HEK293T (cell line): ENCODE data around the gene CADPS2.

Experiments used
- CTCF ChIA-PET: fragments of 350-600 bp; formaldehyde crosslinking; extraction: SDS; loops from one replicate; lab custom pipeline; 2021; ENCODE audit warnings: antibody characterized with exemption, inconsistent platforms; lab: Yijun Ruan, JAX
- POLR2A ChIA-PET: fragments of 350-600 bp; formaldehyde crosslinking; extraction: SDS; loops from one replicate; lab custom pipeline; 2020; ENCODE audit warnings: antibody characterized with exemption, inconsistent platforms; lab: Yijun Ruan, JAX
- DNase-seq: peaks from one replicate; pipeline ENCODE4 v3.0.0; 2012; ENCODE audit warnings: mixed read lengths; ENCODE audit errors: extremely low spot score
- ARNT ChIP-seq: fragments of 450-650 bp; IDR thresholded peaks from 2 replicates; pipeline ENCODE4 v1.6.1; 2017; ENCODE audit warnings: mild to moderate bottlenecking
- BHLHE40 ChIP-seq: fragments of 450-650 bp; IDR thresholded peaks from 2 replicates; pipeline ENCODE4 v1.6.1; 2016; ENCODE audit warnings: mild to moderate bottlenecking, moderate library complexity, borderline replicate concordance
- CTBP1 ChIP-seq: fragments of 450-650 bp; IDR thresholded peaks from 2 replicates; pipeline ENCODE4 v1.6.1; 2016; ENCODE audit warnings: borderline replicate concordance
- ELF4 ChIP-seq: fragments of 450-650 bp; IDR thresholded peaks from 2 replicates; pipeline ENCODE4 v1.6.1; 2017; ENCODE audit warnings: antibody characterized with exemption
- FOXA1 ChIP-seq: fragments of 450-650 bp; IDR thresholded peaks from 2 replicates; pipeline ENCODE4 v1.6.1; 2016; ENCODE audit warnings: mild to moderate bottlenecking
- FOXK2 ChIP-seq: fragments of 450-650 bp; IDR thresholded peaks from 2 replicates; pipeline ENCODE4 v1.6.1; 2016; ENCODE audit warnings: mild to moderate bottlenecking
- FOXM1 ChIP-seq: fragments of 450-650 bp; IDR thresholded peaks from 2 replicates; pipeline ENCODE4 v1.6.1; 2017; ENCODE audit warnings: mild to moderate bottlenecking, borderline replicate concordance
- HDGF ChIP-seq: fragments of 450-650 bp; IDR thresholded peaks from 2 replicates; pipeline ENCODE4 v1.6.1; 2017; ENCODE audit warnings: antibody characterized with exemption, borderline replicate concordance
- L3MBTL2 ChIP-seq: fragments of 450-650 bp; conservative IDR thresholded peaks from 2 replicates; pipeline ENCODE4 v1.6.1; 2016; ENCODE audit warnings: mild to moderate bottlenecking
- LEF1 ChIP-seq: fragments of 450-650 bp; IDR thresholded peaks from 2 replicates; pipeline ENCODE4 v1.6.1; 2017; ENCODE audit warnings: mild to moderate bottlenecking, borderline replicate concordance
- NFRKB ChIP-seq: fragments of 450-650 bp; IDR thresholded peaks from 2 replicates; pipeline ENCODE4 v1.6.1; 2016; ENCODE audit warnings: mild to moderate bottlenecking, moderate library complexity
- SP1 ChIP-seq: fragments of 450-650 bp; IDR thresholded peaks from 2 replicates; pipeline ENCODE4 v1.6.1; 2017
- SUZ12 ChIP-seq: fragments of 450-650 bp; IDR thresholded peaks from 2 replicates; pipeline ENCODE4 v1.6.1; 2016; ENCODE audit warnings: mild to moderate bottlenecking
- TARDBP ChIP-seq: fragments of 450-650 bp; IDR thresholded peaks from 2 replicates; pipeline ENCODE4 v1.6.1; 2016
- ZNF384 ChIP-seq: fragments of 450-650 bp; IDR thresholded peaks from 2 replicates; pipeline ENCODE4 v1.6.1; 2016
- TF ChIP-seq, protein P1 (sequence below): fragments of 450-650 bp; IDR thresholded peaks from 2 replicates; pipeline ENCODE4 v1.6.1; 2016

The CADPS2 gene

DNA sequence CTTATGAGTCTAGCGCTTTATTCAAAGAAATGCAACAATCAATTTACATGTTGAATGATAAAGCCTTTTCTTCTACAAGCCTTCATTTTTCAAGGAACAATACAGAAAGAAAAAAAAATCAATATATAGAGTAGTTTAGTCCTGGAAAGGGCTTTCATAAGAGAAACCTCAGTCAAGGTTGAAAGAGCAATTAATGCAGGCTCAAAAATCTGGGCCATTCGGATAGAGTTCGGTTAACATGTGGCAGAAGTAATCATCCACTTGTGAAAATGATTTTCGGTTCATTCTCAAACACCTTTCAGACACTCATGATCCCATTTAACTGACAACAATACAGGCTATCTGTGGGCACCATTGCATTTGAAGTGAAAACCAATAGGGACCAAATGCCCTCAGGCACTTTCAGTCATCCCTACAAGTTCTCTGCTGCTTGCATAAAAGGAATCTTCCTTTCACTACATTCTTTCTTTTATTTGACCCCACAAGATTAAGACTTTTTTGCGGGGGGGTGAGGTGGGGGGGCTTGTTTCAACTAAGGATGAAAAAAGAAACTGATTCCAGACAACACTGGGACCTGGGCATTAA lies 365.2 kb downstream of the CADPS2 start:
- TF ChIP-seq, protein P1, sequence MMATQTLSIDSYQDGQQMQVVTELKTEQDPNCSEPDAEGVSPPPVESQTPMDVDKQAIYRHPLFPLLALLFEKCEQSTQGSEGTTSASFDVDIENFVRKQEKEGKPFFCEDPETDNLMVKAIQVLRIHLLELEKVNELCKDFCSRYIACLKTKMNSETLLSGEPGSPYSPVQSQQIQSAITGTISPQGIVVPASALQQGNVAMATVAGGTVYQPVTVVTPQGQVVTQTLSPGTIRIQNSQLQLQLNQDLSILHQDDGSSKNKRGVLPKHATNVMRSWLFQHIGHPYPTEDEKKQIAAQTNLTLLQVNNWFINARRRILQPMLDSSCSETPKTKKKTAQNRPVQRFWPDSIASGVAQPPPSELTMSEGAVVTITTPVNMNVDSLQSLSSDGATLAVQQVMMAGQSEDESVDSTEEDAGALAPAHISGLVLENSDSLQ: no peak
- TF ChIP-seq BHLHE40: no peak
- TF ChIP-seq SP1: no peak
- no peak for TF ChIP-seq NFRKB
- no peak for TF ChIP-seq FOXK2
- TF ChIP-seq CTBP1: no peak
- TF ChIP-seq FOXM1: no peak
- no peak for TF ChIP-seq LEF1
- DNase-seq: no peak
- CTCF ChIA-PET: no interaction called here
- POLR2A ChIA-PET: no interaction called here

DNA sequence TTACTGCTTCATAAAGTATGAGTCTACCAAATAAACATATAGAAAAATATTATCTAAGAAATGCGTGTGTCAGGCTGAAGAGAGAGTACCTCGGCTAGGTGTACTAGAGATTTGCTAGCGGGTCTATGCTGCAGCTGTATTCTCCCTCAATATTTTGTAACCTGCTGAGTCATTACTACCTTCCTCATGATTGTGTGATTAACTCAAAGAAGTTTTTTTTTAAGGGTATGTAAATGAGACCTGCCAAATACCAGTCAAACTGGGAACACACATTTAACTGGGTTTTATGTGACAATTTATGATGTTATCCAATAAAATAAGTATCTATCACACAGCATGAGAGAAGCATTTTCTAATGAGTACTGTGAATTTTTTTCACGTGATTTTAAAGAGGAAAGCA lies 367.8 kb downstream of the CADPS2 start:
- POLR2A ChIA-PET: no interaction called here
- no peak for DNase-seq
- CTCF ChIA-PET: no interaction called here
- no peak for TF ChIP-seq SUZ12
- no peak for TF ChIP-seq L3MBTL2

DNA sequence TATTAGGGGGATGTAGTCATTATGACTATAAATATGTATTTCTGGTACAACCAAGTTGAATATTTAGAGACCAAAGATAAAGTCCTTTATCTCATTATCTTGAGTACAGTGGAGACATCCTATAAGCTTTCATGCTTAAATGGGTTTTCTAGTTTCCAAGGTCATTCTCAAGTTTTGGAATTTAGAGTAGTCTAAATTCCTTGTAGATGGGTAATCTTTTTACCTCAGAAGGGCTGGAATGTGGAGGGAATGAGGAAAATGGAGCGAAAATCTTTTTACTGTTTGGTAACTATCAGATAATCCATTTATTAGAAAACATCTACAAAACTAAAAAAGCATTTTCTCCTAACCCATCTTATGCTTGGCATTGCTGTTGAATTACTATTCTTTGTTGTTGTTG lies 368.7 kb downstream of the CADPS2 start:
- POLR2A ChIA-PET: no interaction called here
- CTCF ChIA-PET: no interaction called here
- TF ChIP-seq FOXM1 (no peak), ELF4 (no peak), BHLHE40 (no peak), TARDBP (no peak), ZNF384 (no peak), FOXK2 (no peak), SUZ12 (no peak), LEF1 (no peak)
- TF ChIP-seq, protein P1: no peak
- DNase-seq: no peak

DNA sequence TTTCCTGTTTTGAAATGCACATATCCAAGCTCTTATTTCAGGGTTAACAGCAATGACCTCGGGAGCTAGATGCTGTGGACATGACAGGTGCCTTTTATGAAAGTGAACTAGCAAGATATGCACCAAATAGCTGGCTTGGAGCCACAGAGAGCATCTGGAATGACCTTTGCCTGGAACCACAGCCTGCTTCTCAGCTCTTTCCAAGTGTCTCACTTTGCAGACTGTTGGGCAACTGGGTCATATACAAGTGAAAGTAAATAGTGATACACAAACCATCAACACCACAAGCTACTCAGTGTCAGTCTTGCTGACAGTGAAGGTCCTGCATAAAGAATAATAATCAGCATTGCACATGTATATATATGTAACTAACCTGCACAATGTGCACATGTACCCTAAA lies 370.9 kb downstream of the CADPS2 start:
- no peak for DNase-seq
- TF ChIP-seq FOXA1: no peak
- no peak for TF ChIP-seq LEF1
- no peak for TF ChIP-seq HDGF
- no peak for TF ChIP-seq SP1
- TF ChIP-seq SUZ12: no peak
- TF ChIP-seq TARDBP: no peak
- no peak for TF ChIP-seq ZNF384
- no peak for TF ChIP-seq ARNT
- TF ChIP-seq BHLHE40: no peak
- TF ChIP-seq CTBP1: no peak
- no peak for TF ChIP-seq L3MBTL2
- no peak for TF ChIP-seq FOXK2
- TF ChIP-seq FOXM1: no peak
- ChIA-PET POLR2A (no interaction called here), CTCF (no interaction called here)

DNA sequence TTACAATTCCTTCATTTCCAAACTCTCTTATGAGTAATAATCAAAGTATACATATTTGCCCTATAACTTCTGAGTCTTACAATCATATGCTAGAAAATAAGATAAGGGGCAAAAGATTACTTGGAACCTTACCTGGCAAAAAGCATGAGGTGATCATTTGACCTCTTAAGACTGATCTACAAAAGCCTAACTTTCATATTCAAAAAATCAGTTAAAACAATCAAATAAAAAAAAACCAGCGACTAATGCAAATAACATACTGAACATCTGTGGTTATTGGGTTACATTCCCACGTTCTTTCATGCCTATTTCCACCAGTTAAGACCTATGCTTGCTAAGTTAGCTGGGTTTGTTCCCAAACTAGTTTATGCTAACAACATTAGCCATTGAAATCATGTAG lies 375.0 kb downstream of the CADPS2 start:
- no peak for TF ChIP-seq ARNT
- TF ChIP-seq BHLHE40: no peak
- TF ChIP-seq FOXK2: no peak
- TF ChIP-seq HDGF: no peak
- no peak for TF ChIP-seq L3MBTL2
- TF ChIP-seq FOXA1: no peak
- no peak for TF ChIP-seq SUZ12
- TF ChIP-seq NFRKB: no peak
- TF ChIP-seq ZNF384: no peak
- POLR2A ChIA-PET: no interaction called here
- CTCF ChIA-PET: interaction anchor here (0.7 kb wide), 1 partner anchor 157 kb away, joined by 5 read pairs; no protein-coding TSS in a partner anchor
- no peak for DNase-seq

DNA sequence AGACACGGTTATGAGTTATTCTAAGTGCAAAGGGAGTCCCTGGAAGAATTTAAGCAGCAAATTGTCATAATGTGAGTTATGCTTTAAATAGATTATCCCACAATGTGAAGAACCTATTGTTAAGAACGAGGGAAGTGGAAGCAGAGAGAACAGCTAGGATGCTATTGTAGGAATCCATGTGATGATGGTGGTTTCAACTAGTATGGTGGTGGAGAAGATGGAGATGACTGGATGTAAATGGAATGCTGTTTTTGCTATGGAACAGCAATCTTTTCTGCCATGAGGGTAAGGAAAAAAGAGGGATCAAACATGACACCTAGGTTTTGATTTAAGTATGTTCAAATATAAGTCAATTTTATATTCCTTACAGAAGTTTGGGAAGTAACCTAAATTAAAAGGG lies 378.7 kb downstream of the CADPS2 start:
- no peak for DNase-seq
- ChIA-PET CTCF (no interaction called here), POLR2A (no interaction called here)
- TF ChIP-seq ARNT (no peak), ZNF384 (no peak), FOXA1 (no peak), SP1 (no peak), HDGF (no peak), FOXM1 (no peak), LEF1 (no peak), BHLHE40 (no peak), SUZ12 (no peak)

DNA sequence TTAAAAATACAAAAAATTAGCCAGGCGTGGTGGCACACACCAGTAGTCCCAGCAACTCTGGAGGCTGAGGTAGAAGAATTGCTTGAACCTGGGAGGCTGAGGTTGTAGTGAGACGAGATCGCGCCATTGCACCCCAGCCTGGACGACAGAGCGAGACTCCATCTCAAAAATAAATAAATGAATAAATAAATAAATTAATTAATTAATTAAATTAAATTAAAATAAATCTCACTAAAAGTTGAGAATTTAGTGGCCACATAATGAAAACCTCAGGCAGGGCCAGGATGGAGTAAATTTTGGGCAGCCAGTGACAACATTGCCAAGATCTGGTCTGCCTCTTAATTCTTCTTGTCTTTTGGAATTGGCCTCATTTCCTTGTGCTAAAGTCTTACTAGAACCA lies 394.3 kb downstream of the CADPS2 start:
- POLR2A ChIA-PET: no interaction called here
- CTCF ChIA-PET: no interaction called here
- TF ChIP-seq FOXA1 (no peak), TARDBP (no peak), BHLHE40 (no peak), LEF1 (no peak), FOXM1 (no peak), ZNF384 (no peak), ARNT (no peak), SP1 (no peak), CTBP1 (no peak), SUZ12 (no peak), L3MBTL2 (no peak), NFRKB (no peak), HDGF (no peak), ELF4 (no peak), FOXK2 (no peak)
- TF ChIP-seq, protein P1: no peak
- no peak for DNase-seq
